GM12865 (cell line): Measurements from ENCODE around the gene POU6F2.

Source experiments
- DNase-seq: peaks from one replicate; pipeline ENCODE4 v3.0.0; 2010; ENCODE audit warnings: low read depth
- H3K4me3 ChIP-seq: 2 replicates; pipeline ENCODE4 v1.5.1; 2011; ENCODE audit warnings: mild to moderate bottlenecking, low read depth, low read length, control low read depth
- CTCF ChIP-seq: IDR thresholded peaks from 2 replicates; pipeline ENCODE4 v1.5.1; 2011; ENCODE audit warnings: low read length, control low read depth, low read depth, inconsistent platforms; ENCODE audit not compliant: insufficient read depth; ENCODE audit errors: missing control alignments

POU6F2 gene

DNA sequence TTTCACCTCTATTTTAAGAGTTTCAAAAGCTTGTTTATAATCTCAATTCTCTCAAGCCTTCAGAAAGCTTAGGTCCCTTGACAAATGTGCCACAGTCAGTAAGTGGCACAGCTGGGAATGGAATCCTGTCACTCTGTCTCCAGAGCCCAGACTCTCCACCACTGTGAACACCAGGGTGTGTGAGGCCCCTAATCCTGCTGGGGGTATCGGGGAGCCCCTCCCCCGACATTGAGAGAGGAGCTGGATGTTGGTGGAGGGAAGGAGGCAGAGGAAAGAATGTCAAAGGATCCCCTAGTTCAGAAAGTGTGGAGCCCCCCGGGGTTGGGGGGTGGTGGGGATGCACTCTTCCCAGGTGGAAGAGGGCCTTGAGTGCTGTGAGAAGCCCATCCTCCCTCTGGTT, 454.7 kb downstream of the POU6F2 start:
- no peak overlapping the region for H3K4me3 ChIP-seq
- DNase-seq: no peak
- TF ChIP-seq CTCF: no peak

GRCh38 chr7:39432807-39433416, 455.2 kb downstream of the POU6F2 start:
- DNase-seq: no peak
- no peak for TF ChIP-seq CTCF
- no peak overlapping the region for H3K4me3 ChIP-seq

DNA sequence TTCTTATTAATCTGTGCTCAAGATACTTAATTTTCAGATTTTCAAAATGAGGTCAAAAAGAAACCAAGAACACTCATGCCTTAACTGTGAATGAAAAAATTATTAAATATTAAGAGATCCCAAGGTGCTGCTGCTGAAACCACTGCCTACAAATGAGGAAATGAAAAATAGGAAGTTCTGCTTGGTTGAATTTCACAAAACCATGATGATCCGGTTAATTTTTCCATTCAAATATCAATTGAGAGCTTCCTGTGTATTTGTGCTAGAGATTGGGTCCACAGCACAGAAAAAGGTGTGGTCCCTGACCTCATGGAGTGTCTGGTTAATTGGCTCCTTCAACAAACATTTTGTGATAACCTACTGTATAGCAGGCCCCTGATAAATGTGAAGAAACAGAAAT, 455.8 kb downstream of the POU6F2 start:
- no peak overlapping the region for H3K4me3 ChIP-seq
- DNase-seq: no peak
- no peak for TF ChIP-seq CTCF

- TF ChIP-seq CTCF: no peak
- H3K4me3 ChIP-seq: no peak overlapping the region
- no peak for DNase-seq
Observed at GRCh38 chr7:39434012-39434411, 456.3 kb downstream of the POU6F2 start.

DNA sequence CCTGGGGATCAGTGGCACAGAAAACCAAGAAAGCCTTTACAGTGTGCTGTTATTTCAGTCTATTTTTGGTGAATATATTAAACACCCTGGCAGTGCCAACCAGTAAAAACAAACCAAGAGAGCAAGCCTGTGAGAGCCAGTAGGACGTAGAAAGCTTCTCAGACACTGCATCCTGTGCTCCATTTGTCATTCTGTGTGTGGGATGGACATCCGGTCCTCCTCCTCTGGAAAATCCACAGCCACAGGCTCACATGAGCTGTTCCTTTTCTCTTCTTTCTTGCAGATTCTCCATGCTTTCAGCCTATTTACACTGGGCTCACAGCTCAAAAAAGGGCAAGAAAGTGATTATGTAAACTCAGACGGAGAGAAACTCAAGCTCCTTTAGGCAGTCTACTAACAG, 468.8 kb downstream of the POU6F2 start:
- no peak overlapping the region for H3K4me3 ChIP-seq
- DNase-seq: no peak
- no peak for TF ChIP-seq CTCF

DNA sequence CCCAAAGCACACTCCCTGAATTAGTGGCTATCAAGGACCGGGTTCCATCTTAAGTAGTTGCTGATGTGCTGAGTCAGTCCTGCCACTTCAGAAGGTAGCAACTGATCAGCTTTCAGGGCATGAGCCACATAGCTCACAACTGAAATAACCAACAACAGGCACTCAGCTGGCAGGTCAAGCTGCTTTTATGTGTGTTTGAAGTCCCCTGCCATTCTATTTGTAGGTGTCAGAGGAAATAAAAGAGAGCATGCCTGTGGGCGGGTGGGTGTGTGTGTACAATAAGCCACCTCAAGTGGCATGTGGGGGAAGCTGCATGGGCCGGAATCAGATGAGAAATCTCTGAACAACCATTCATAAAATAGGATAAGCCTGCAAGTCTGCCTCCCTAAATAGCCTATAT, 474.2 kb downstream of the POU6F2 start:
- no peak for TF ChIP-seq CTCF
- no peak for DNase-seq
- H3K4me3 ChIP-seq: no peak overlapping the region

DNA sequence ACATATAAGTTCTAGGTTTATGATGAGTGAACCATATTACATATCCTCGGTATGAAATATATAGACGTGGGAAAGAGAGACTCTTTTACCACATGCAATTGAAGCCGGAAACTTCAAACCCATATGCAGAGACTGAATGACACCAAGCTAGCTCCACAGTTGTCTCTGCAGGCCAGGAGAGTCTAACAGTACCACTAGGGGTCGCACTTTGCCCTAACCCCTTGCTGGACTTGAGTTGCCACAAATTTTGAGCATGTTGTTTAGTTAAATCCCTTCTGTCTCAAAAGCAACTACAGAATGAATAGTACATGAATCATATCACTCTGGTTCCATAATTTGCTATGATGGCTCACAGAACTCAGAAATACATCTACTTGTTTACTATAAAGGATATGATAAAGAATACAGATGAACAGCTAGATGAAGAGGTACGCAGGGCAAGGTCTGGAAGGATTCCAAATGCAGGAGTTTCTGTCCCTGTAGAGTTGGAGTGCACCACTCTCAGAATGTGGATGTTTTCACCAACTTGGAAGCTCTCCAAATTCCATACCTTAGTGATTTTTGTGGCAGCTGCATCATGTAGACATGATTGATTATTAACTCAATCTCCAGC, 476.1 kb downstream of the POU6F2 start:
- H3K4me3 ChIP-seq: no peak overlapping the region
- peak; percentile 76 for DNase-seq
- TF ChIP-seq CTCF: peak; percentile 93
